Measurements from ENCODE around the gene RUSC2.

DNA sequence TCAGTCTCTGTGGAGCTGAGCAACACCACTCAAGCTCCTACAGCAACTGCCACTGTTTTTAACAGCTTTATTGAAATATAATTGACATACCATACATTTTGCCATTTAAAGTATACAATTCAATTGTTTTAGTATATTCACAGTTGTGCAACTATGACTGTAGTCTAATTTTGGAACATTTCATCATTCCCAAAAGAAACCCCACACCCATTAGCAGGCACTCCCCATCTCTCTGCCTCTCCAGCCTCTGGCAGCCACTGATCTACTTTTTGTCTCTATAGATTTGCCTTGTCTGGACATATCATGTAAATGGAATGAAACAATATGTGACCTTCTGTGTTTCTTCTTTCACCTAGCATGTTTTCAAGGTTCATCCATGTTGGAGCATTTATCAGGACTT lies 43.5 kb downstream of the RUSC2 start:
- TF ChIP-seq, protein P1, sequence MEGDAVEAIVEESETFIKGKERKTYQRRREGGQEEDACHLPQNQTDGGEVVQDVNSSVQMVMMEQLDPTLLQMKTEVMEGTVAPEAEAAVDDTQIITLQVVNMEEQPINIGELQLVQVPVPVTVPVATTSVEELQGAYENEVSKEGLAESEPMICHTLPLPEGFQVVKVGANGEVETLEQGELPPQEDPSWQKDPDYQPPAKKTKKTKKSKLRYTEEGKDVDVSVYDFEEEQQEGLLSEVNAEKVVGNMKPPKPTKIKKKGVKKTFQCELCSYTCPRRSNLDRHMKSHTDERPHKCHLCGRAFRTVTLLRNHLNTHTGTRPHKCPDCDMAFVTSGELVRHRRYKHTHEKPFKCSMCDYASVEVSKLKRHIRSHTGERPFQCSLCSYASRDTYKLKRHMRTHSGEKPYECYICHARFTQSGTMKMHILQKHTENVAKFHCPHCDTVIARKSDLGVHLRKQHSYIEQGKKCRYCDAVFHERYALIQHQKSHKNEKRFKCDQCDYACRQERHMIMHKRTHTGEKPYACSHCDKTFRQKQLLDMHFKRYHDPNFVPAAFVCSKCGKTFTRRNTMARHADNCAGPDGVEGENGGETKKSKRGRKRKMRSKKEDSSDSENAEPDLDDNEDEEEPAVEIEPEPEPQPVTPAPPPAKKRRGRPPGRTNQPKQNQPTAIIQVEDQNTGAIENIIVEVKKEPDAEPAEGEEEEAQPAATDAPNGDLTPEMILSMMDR (IDR thresholded peaks at IDR 0.05; ENCODE audit: poor library complexity): no peak
- no peak for TF ChIP-seq EZH2phosphoT487 (IDR thresholded peaks at IDR 0.05; ENCODE audit: low read depth, severe bottlenecking, unreplicated experiment)

Data from hepatocyte (in vitro differentiated cells).